Left colon (tissue), 2 donors: ENCODE results near the gene ACADL. TPM values are rescaled to one million over a fixed set of nuclear protein-coding genes. Genes with fewer than 3 reads are reported as not detected.
"Not testable (repeated sequence)": the region's sequence is repeated elsewhere in the genome, so short reads cannot be mapped to it uniquely, and the experiment has no call there.

ENCODE experiments used
- ATAC-seq: fragments of 200-7000 bp; cut with Tn5 transposase; one replicate; pipeline ENCODE4 v1.9.1; 2020; ENCODE audit warnings: mild to moderate bottlenecking, moderate library complexity
- DNase-seq, 2 donors: peaks; one replicate each; pipeline ENCODE4 v3.0.0-alpha.2; 2020
- intact Hi-C, 2 donors: fragments of 100-400 bp; cut with DNase I in 1 of 2; cut with micrococcal nuclease in 1 of 2; formaldehyde crosslinking; loops; one replicate each; pipeline versions ENCODE4 v1.11.2 to v1.14.0; 2022; cut with DNase I, micrococcal nuclease
- total RNA-seq, 2 donors: library from RNA; stranded (reverse); fragmentation: NEBNext Ultra II Directional; extraction: Animal tissue kit (Norgen Biotek cat#: 25700); gene quantifications; one replicate each; pipeline ENCODE4 v1.2.1, GENCODE V29; 2021
- donor health status: DM: no; HTN: no; CAD: no.
- donor health status: DM: yes; HTN: yes; CAD: no.

Gene ACADL
- total RNA-seq, 2 donors from 2014 or later = 0.15 to 0.22 TPM

DNA sequence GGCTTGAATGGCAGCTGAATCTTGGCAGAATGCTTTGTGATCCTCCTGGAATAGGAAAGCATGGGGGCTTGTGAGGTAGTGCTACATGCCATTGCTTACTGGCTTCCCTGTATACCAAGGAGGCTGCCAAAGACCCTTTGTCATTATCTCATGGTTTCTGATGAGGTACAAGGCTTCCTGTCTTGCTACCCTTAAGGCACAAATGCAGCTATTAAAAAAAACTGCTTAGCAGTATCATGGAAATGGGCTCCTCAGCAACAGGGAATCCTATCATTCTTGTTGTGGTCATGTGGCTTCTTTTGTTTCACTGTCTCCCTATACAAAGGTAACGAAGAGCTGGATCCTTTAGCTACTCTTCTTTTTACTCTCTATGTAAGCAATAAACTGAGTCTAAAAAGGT, 47.5 kb downstream of the ACADL start:
- DNase-seq = no peak
- intact Hi-C loops = no loop called here
- ATAC-seq = no peak

DNA sequence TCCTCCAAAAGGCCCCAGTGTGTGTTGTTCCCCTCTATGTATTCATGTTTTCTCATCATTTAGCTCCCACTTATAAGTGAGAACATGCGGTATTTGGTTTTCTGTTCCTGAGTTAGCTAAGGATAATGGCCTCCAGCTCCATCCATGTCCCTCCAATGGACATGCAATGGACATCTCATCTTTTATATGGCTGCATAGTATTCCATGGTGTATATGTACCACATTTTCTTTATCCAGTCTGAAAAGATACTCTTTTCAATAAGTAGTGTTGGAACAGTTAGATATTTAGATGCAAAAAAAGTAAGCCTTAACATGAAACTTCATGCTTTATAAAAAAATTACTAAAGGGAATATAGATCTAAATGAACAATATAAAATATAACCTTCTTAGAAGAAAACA, 48.1 kb downstream of the ACADL start:
- intact Hi-C loops, ATAC-seq, DNase-seq: not testable (repeated sequence)

DNA sequence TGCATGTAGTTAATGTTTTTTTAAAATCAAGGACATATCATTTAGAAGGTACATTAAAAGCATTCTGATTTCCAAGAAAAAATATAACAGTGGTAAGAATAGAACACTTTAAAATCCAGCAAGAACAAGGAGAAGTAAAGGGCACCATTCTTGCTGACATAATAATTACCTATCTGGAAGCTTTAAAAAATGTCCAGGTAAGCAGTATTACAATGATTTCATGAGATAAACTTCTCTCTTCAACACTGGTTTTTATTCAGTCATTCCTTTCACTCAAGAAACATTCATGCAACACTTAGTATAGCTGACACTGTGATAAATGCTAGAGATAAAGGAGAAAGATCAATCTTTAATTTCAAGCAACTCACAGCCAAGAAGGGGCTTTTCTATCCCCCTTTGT, 51.2 kb downstream of the ACADL start:
- intact Hi-C loops = no loop called here
- ATAC-seq = no peak
- no peak for DNase-seq

DNA sequence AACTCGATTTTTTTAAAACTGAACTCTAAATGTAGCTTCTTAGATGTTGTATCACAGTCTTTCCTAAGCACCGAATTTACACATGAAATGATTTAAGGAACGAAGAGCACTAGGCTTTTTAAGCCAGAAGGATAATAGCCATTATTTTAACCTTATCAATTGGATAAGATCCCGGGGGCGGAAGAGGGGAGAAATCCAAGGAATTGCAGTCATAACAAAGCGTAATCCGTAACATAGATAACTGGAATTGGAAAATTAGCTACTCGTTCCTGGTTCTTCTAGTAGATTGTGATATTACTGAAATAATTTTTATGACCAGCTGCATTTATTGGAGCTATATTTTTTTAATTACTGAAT, 53.0 kb downstream of the ACADL start:
- intact Hi-C loops = no loop called here
- DNase-seq (no peak), ATAC-seq (no peak)

DNA sequence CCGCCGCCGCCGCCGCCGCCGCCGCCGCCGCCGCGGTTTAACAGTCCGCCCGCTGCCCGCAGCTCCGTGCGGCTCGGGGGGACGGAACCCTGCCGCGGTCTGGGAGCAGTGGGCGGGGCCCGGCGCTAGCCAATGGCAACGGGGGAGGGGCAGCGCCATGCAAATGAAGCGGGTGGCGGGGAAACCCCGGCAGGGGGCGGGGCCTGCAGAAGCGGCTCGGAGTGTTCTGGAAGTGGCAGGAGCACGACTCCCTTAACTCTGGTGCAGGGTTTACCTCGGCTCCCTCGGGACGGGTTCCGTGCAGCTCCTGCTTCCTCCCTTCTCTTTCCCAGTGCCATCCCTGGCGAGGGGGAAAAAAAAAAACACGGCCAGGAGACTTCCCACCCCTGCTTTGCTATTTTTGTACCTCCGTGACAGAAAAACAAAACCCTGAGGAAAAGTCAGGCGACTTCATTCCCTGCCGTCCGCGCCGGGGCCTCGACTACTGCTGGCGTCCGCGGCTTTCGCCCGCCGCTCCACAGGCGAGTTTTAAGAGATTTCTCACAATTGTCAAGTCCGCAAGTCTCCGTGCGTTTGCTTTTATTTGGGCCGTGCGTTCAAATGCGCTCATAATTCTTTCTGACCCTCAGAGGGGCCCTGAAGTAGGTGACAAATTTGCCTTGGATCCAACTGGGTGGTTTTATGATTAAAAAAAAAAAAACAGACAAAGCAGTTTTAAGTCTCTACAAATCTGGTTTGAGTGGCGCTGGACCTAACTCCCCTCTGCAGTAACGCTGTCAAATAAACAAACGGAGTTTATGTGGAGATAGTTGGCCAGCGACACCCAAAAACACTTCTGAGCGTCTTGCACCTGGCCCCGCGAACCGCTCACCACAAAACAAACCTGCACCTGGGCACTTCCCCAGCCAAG, 53.7 kb downstream of the ACADL start, which contains the start of gene KANSL1L:
Gene KANSL1L, minus strand, starts transcription at position 101 of the 910 bp plus-strand sequence. CDS start 16,827 bp downstream, outside the sequence.
- ATAC-seq = peak; percentile 91
- intact Hi-C loops = no loop called here
- peak; percentile 99 to 100 for DNase-seq

DNA sequence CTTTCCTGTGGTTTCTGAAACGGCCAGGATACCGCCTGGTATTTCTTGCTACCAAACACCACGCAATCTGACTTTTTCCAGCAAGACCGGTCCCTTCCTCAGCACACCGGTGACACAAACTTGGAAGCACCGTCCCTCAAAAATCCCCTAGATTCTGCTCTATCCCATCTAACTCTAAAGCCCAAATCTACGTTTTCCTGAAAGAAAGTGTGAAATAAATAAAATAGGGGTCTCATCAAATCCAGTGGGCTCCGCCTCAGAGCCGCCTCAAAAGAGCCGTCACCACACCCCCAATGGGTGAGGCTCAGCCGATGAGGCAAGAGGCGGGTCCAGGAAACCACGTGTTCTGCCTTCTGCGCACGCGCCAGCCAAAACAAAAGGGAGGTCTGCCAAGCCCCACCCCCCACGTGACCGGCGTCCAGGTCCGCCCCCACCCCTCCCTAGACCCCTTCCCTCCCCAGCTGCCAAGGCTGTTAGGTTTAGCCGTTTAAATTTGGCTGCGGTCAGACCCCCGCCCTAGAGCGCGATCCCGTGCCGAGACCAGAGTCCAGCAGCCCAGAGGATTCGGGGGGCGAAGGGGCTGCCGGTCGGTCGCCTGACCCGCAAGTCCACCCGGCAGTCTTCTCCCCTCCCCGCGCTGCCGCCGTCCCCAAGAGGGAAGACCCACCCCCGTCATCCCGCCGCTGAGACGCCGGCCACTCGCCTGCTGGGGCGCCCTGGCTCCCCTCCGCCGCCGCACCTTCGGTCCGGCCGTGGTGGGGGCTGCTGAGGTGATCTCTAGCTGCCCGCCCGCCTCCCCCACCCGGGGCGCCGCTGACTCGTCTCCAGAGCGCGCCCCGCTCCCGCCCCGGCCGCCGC, 54.6 kb downstream of the ACADL start:
- intact Hi-C loops = no loop called here
- peak; percentile 96 to 97 for DNase-seq
- peak; percentile 81 for ATAC-seq

DNA sequence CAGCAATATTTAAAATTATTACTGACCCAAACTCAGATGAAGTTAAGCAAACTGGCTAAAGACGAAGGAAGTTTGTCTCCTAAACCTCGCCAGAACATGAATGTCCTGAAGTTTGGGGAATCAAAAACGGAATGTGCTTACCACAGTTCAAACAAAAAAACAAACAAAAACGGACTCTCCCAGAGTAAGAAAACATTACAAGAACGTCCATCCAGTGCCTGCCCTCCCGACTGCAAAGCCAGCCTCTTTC, 55.1 kb downstream of the ACADL start:
- intact Hi-C loops = no loop called here
- DNase-seq = no peak

DNA sequence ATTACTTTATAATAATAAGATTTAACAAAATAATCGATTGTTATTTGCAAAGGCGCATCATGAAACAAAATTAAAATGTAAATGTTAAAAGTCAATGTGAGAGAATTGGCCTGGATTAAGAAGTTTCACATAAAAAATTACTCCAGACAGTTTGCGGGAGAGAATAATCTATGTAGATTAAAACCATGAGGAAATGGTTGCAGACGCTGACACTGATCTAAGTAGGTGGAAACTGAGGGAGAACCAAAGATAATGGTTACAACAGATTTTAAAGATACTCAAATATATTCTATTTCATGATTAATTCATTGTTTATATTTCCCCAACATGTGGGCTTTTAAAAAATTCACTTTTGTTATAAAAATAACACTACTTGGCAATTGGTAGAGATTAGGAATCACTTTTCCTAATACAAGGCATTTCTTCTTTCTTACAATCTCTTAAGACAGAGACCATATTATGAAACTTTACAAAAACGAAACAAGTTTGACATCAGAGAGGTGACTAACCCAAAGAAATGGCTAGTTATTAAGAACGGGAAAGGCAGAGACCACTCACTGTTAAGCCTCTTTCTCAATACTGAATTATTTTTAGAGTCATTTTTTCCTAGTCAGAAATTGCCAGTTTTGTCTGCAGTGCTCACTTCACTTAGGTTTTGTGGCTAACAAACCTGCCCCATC, 55.6 kb downstream of the ACADL start:
- ATAC-seq (no peak), DNase-seq (no peak)
- intact Hi-C loops = no loop called here

More for the DNA sequence above, 55.1 kb downstream of the ACADL start:
- ATAC-seq = no peak

DNA sequence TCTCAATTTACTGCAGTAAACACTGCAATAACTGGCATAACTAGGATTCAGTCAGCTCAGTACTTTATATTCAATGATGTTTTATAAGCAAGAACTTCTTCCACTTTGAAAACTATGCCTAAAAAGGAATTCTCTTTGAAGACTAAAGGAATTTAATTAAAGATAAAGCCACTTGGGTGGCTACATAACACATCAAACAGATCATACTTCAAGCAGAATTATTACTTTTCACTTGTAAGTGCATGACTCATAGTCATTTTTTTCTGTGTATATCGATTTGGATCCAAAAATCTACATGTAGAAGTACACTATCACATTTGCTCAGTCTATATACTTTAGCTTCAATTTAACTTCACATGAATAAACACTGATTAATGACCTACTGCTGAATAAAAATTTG, 58.0 kb downstream of the ACADL start:
- intact Hi-C loops = no loop called here
- DNase-seq (no peak), ATAC-seq (no peak)

DNA sequence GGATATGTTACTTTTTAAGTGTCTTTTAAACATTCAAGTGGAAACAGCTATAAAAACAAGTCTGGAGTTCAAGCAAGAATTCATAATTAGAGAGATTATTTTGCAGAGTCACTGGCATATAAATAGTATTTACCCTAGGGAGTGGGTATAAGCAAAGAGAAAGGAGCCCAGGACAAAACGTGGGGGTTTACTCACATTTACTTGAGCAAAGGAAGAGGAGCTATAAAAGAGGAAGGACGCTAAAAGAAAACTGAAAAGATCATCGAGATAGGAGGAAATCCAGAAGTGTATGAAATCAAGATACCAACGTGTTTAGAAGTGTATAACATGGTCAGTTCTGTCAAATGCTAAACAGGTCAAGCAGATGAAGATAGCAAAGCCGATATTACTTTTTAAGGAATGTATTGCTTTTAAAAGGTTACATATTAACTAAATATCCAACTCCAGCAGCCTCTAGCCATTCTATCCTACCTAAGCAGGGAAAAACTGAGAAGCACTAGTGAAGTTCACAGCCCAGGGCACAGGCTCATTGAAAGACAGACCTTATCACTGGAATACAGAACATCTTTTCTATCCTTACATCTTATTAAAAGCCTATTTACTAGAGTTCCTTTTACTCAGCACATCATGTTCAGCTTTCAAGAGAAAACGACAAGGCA, 62.7 kb downstream of the ACADL start:
- ATAC-seq (no peak), DNase-seq (no peak)
- intact Hi-C loops = no loop called here

DNA sequence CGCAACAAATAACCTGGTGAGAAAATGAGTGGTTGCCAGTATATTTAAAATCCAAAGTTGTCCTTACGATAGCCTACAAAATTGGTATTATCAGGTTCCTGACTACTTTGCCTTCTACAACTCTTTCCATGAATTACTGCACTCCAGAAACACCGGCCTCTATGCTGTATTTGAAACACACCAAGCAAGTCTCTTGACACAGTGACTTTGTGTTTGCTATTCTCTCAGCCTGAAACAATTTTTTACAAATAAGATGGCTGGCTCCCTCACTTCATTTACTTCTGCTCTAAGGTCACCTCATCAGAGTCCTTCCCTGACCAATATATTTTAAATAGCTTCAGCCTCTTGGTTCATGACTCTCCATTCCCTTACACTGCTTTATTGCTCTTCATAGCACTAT, 66.2 kb downstream of the ACADL start:
- DNase-seq (no peak), ATAC-seq (no peak)
- intact Hi-C loops = no loop called here

DNA sequence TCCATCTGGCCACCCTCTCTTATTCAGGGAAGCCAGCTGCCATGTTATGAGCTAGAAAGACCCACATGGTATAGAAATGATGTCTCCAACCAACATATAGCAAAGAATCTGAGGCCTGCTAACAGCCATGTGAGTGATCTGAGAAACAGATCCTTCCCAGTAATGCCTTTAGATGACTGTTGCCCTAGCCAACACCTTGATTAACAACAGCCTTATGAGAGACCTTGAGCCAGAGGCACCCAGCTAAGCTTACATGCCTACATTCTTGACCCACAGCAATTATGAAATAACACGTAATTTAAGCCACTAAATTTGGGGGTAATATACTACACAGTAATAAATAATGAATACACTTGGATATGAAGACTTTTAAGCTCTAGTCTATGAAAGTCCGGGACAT, 67.0 kb downstream of the ACADL start:
- intact Hi-C loops = no loop called here
- ATAC-seq (no peak), DNase-seq (no peak)

DNA sequence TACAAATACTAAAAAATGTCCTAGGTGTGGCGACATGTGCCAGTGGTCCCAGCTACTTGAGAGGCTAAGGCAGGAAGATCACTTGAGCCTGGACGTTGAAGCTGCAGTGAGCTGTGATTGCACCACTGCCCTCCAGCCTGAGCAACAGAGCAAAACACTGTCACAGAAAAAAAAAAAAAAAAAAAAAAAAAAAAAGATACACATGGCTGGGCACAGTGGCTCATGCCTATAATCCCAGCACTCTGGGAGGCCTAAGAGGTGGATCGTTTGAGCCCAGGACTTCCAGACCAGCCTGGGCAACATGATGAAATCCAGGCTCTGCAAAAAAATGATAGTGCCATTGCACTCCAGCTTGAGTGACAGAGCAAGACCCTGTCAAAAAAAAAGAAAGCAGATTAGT, 67.7 kb downstream of the ACADL start:
- intact Hi-C loops = no loop called here
- no peak for ATAC-seq
- DNase-seq = no peak

DNA sequence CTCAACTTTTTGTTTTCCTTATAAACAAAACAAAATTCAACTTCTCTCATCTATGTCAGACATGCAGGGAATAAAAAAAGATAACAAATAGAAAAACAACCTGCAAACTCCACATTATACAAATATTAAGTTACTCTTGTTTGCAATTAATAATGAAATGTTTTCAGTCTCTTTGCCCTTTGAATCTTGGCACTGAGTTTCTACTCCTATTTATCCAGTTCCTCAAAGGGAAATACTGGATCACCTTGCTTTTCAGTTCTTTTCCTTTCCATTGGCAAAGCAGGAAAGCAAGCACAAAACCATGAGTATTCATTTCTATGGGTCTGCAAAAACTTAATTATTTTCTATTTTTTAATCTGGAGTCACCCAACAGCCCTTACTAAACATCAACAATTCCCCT, 77.6 kb downstream of the ACADL start:
- ATAC-seq = no peak
- intact Hi-C loops = no loop called here
- DNase-seq = no peak

Other genes starting within 250 kb of the ACADL start
- gene RPE, start 222.8 kb downstream of the ACADL start, total RNA-seq = 10 to 100 TPM; 39.8 to 46.3 TPM
- 1 to 10 TPM; 4.7 to 8.6 TPM for gene KANSL1L, start 54.0 kb downstream of the ACADL start, total RNA-seq
- not detected for gene MYL1, start 89.7 kb upstream of the ACADL start, total RNA-seq